ENCODE results near the gene POLR1E.

DNA sequence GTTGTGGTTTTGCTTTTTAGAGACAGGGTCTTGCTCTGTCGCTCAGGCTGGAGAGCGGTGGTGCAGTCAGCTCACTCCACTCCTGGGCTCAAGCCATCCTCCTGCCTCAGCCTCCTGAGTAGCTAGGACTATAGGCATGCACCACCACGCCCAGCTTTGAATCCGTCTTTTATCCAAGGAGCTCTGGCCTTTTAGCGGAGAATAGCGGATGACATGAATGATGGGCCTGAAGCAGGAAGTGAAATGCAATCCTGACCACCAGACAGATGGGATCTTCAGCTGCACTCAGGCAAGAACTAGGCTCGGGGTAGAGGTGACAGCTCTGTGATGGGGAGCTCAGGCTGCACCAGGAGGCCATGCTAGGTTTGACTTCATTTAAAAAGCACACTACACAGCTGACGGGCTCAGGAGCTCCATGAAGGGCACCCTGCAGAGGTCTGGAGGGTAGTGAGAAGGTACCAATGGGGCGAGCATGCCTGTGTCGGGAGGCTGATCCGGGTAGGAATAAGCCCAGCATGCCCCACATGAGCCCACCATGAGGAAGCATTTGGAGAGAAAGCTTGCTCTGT is 21.9 kb downstream of the POLR1E start:
- TF ChIP-seq GATA3 (IDR thresholded peaks at IDR 0.05; ENCODE audit: low read depth, low read length) (no peak), GATA2 (IDR thresholded peaks at IDR 0.05; ENCODE audit: low read depth, low read length) (no peak)
